ENCODE measurements around the gene CEP97. TPM values are rescaled to one million over a fixed set of nuclear protein-coding genes. Genes with fewer than 3 reads are reported as not detected.
"Not testable (repeated sequence)": the region's sequence is repeated elsewhere in the genome, so short reads cannot be mapped to it uniquely, and the experiment has no call there.

CEP97 gene
- total and polyA plus RNA-seq, 2 experiments from 2014 or later = 4.1 to 9.0 TPM

- Histone ChIP-seq H3K27me3 (no peaks in the 10 kb centered on the region), H3K27ac (peak within 1 kb of the TSS; percentile 95), H3K4me1 (ENCODE audit: insufficient read depth) (peaks cover 4% of the 10 kb centered on the region), H3K9me2 (replicated peaks; ENCODE audit: insufficient read depth) (no peaks in the 10 kb centered on the region), H3K36me3 (replicated peaks; ENCODE audit: insufficient read depth, low read depth) (no peaks in the 10 kb centered on the region), H3K4me2 (peak within 1 kb of the TSS; percentile 82), H2AFZ (peak within 1 kb of the TSS; percentile 85), H4K20me1 (ENCODE audit: insufficient read depth, poor library complexity, severe bottlenecking) (peaks cover 2% of the 10 kb centered on the region), H3K4me3 (peak within 1 kb of the TSS; percentile 50), H3K79me2 (peaks cover 44% of the 10 kb centered on the region), H3K9me3 (ENCODE audit: low read depth) (no peaks in the 10 kb centered on the region)
- peak; percentile 99 for DNase-seq (ENCODE audit: low spot score)
- WGBS (ENCODE audit: low lambda C conversion rate, missing lambda C conversion rate) = under 1% methylated on average over 51 of the region's 57 CpGs
- TF ChIP-seq EZH2 (IDR thresholded peaks at IDR 0.05; ENCODE audit: borderline replicate concordance) (no peak), CTCF (IDR thresholded peaks at IDR 0.05; ENCODE audit: poor library complexity) (peak; percentile 58)
Measured at GRCh38 chr3:101676765-101677435, 47.5 kb upstream of the CEP97 start, which contains the start of gene ZBTB11. Gene ZBTB11, minus strand, starts transcription at chr3:101677132. Its CDS starts 218 bp downstream, at chr3:101676914.

DNA sequence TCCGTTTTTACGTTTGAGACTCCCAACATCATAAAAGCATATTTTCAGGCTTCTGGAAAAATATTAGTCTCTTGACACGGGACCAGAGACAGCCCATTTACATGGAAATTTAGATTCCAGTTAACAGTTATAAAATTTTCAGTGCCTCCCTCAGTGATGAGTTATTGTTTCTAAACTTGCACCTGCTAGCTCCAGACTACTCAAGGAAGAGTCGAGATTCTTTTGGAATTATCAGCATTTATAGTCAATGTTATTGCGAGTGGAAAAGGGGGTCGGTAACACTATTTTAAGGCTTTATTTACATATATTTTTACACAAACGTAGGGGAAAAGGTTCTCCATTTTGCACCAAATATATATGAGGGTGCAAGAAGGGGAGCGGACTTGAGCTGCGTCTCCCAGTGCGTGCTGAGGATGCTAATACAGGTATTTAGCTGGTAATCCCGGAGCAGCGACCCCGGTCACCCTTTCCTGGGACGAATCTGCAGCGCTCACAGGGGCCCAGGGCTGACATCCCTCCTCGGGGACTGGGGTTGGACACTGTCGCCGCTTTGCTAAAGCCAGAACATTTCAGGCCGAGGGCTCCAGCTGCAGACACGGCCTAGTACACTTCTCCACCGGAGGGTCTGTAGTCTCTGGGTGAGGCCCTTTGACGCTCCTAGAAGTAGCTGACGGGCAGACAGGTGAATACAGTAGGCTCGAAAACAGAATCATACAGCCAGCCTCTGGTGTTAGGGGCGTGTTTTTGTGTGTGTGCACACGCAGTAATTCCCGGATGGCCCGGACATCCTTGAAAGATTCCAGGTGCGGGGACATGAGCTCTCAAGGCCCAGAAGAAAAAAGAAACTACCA lies 46.8 kb upstream of the CEP97 start:
- H3K27ac ChIP-seq = peak overlapping the region; percentile 21
- H3K4me2 ChIP-seq = peak overlapping the region; percentile 71
- no peak overlapping the region for H3K4me3 ChIP-seq
- DNase-seq (ENCODE audit: low spot score) = peak; percentile 12
- no peak for TF ChIP-seq EZH2phosphoT487 (IDR thresholded peaks at IDR 0.05; ENCODE audit: low read depth, severe bottlenecking, unreplicated experiment)
- H4K20me1 ChIP-seq (ENCODE audit: insufficient read depth, poor library complexity, severe bottlenecking) = peaks cover 2% of the 10 kb centered on the region
- peaks cover 44% of the 10 kb centered on the region for H3K79me2 ChIP-seq
- no peaks in the 10 kb centered on the region for H3K9me3 ChIP-seq (ENCODE audit: low read depth)
- no peaks in the 10 kb centered on the region for H3K27me3 ChIP-seq
- H3K36me3 ChIP-seq (replicated peaks; ENCODE audit: insufficient read depth, low read depth) = no peaks in the 10 kb centered on the region
- peaks cover 4% of the 10 kb centered on the region for H3K4me1 ChIP-seq (ENCODE audit: insufficient read depth)
- no peaks in the 10 kb centered on the region for H3K9me2 ChIP-seq (replicated peaks; ENCODE audit: insufficient read depth)
- H2AFZ ChIP-seq = no peak overlapping the region
- WGBS (ENCODE audit: low lambda C conversion rate, missing lambda C conversion rate) = 59% methylated on average over 29 of the region's 29 CpGs

DNA sequence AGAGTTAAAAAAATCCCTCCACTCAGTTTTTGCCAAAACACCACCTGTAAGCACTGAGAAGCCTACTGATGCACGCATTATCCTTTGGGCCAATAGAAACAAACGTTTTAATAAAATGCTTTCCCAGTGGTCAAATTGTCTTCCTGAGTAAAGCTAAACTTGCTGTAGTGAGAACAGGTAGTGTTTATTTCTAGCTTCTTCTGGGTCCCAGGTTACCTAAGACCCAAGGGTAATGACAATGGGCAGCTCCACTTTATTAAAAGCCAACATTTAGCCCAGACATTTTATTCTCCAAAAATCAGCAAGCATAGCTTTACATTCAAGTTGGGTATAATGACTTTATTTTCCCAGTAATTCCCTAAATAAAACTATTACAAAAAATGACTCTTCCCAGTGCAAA lies 45.6 kb upstream of the CEP97 start:
- peaks cover 11% of the 10 kb centered on the region for H4K20me1 ChIP-seq (ENCODE audit: insufficient read depth, poor library complexity, severe bottlenecking)
- H3K4me2 ChIP-seq; H3K27me3 ChIP-seq; H3K4me3 ChIP-seq; H3K9me2 ChIP-seq (replicated peaks; ENCODE audit: insufficient read depth); H3K27ac ChIP-seq; H3K4me1 ChIP-seq (ENCODE audit: insufficient read depth); H3K9me3 ChIP-seq (ENCODE audit: low read depth); H2AFZ ChIP-seq; H3K36me3 ChIP-seq (replicated peaks; ENCODE audit: insufficient read depth, low read depth); DNase-seq (ENCODE audit: low spot score): not testable (repeated sequence)
- H3K79me2 ChIP-seq = peaks cover 44% of the 10 kb centered on the region
- WGBS (ENCODE audit: low lambda C conversion rate, missing lambda C conversion rate) = 89% methylated on average over 2 of the region's 2 CpGs

GRCh38 chr3:101680466-101680865 lies 43.9 kb upstream of the CEP97 start:
- Histone ChIP-seq H3K4me2 (no peak overlapping the region), H3K27me3 (no peaks in the 10 kb centered on the region), H4K20me1 (ENCODE audit: insufficient read depth, poor library complexity, severe bottlenecking) (peaks cover 26% of the 10 kb centered on the region), H3K4me3 (no peak overlapping the region), H3K9me3 (ENCODE audit: low read depth) (no peaks in the 10 kb centered on the region), H2AFZ (no peak overlapping the region), H3K27ac (no peak overlapping the region), H3K9me2 (replicated peaks; ENCODE audit: insufficient read depth) (no peaks in the 10 kb centered on the region), H3K79me2 (peaks cover 44% of the 10 kb centered on the region), H3K36me3 (replicated peaks; ENCODE audit: insufficient read depth, low read depth) (peaks cover 5% of the 10 kb centered on the region), H3K4me1 (ENCODE audit: insufficient read depth) (peaks cover 13% of the 10 kb centered on the region)
- no peak for DNase-seq (ENCODE audit: low spot score)
- 100% methylated on average over 4 of the region's 4 CpGs for WGBS (ENCODE audit: low lambda C conversion rate, missing lambda C conversion rate)
- TF ChIP-seq CTCF (IDR thresholded peaks at IDR 0.05; ENCODE audit: poor library complexity) (no peak), EZH2phosphoT487 (IDR thresholded peaks at IDR 0.05; ENCODE audit: low read depth, severe bottlenecking, unreplicated experiment) (no peak), EZH2 (IDR thresholded peaks at IDR 0.05; ENCODE audit: borderline replicate concordance) (no peak)

All from hepatocyte (in vitro differentiated cells).